A549 (cell line): ENCODE measurements around the gene COQ5. TPM values are rescaled to one million over a fixed set of nuclear protein-coding genes. Genes with fewer than 3 reads are reported as not detected.

Experiments
- ATAC-seq, 2 experiments: fragments of 200-7000 bp in 1 of 2; fragments of >200 bp in 1 of 2; cut with Nextera tagmentation in 1 of 2; cut with Tn5 transposase in 1 of 2; 3 replicates each; pipeline versions ENCODE4 v1.8.0 to v1.9.1; 2018 to 2020; ENCODE audit warnings: mild to moderate bottlenecking in 1 of 2, moderate library complexity in 1 of 2
- CTCF ChIA-PET: fragments of 300-600 bp; sonication (Branson Sonifier 250); formaldehyde crosslinking; extraction: SDS; loops from one replicate; lab custom pipeline; 2021; ENCODE audit warnings: antibody characterized with exemption, inconsistent platforms; lab: Yijun Ruan, JAX
- POLR2A ChIA-PET: fragments of 350-600 bp; formaldehyde crosslinking; extraction: SDS; loops from one replicate; lab custom pipeline; 2021; ENCODE audit warnings: antibody characterized with exemption, inconsistent platforms; lab: Yijun Ruan, JAX
- DNase-seq, 2 experiments: peaks; one replicate each; pipeline versions ENCODE4 v3.0.0 to v3.0.0-alpha.2; 2011 to 2016; ENCODE audit warnings: low read depth in 1 of 2, low spot score in 1 of 2
- FAIRE-seq: peaks from 2 replicates; lab custom pipeline; 2011; peaks lifted over from hg19 to GRCh38; lab: Jason Lieb, UNC
- H3K27ac ChIP-seq, 2 experiments: fragments of >200 bp; sonication (Bioruptor Twin); formaldehyde crosslinking; 3 replicates each; pipeline ENCODE4 v1.5.1; 2016 to 2017
- H3K4me1 ChIP-seq: fragments of >200 bp; sonication (Bioruptor Twin); formaldehyde crosslinking; 3 replicates; pipeline ENCODE4 v1.6.1; 2016
- H3K4me2 ChIP-seq: fragments of >200 bp; sonication (Bioruptor Twin); formaldehyde crosslinking; 3 replicates; pipeline ENCODE4 v1.6.1; 2016
- H3K4me3 ChIP-seq: fragments of >200 bp; sonication (Bioruptor Twin); formaldehyde crosslinking; 3 replicates; pipeline ENCODE4 v1.5.1; 2016
- H3K9me3 ChIP-seq: fragments of >200 bp; sonication (Bioruptor Twin); formaldehyde crosslinking; 3 replicates; pipeline ENCODE4 v1.6.1; 2016
- CEBPB ChIP-seq, 2 experiments: fragments of >200 bp in 1 of 2; sonication (Bioruptor Twin) in 1 of 2; formaldehyde crosslinking in 1 of 2; IDR thresholded peaks; 2 replicates each; pipeline ENCODE4 v1.6.1; 2012 to 2016
- CHD2 ChIP-seq: fragments of 150-350 bp; IDR thresholded peaks from 2 replicates; pipeline ENCODE4 v1.6.1; 2014; ENCODE audit warnings: low read length; ENCODE audit not compliant: partially characterized antibody
- CHD4 ChIP-seq: fragments of 200-600 bp; sonication (generic); IDR thresholded peaks from 2 replicates; pipeline ENCODE4 v1.6.1; 2016; ENCODE audit warnings: antibody characterized with exemption, mild to moderate bottlenecking, borderline replicate concordance
- ELK1 ChIP-seq: fragments of 150-350 bp; IDR thresholded peaks from 2 replicates; pipeline ENCODE4 v1.6.1; 2014; ENCODE audit warnings: low read depth, mild to moderate bottlenecking, low read length
- EP300 ChIP-seq, 2 experiments: fragments of >200 bp; sonication (Bioruptor Twin); formaldehyde crosslinking; IDR thresholded peaks; 2 replicates in 1 of 2; 3 replicates in 1 of 2; pipeline ENCODE4 v1.6.1; 2016 to 2017
- ESRRA ChIP-seq: fragments of 150-350 bp; IDR thresholded peaks from 2 replicates; pipeline ENCODE4 v1.6.1; 2014; ENCODE audit warnings: mild to moderate bottlenecking, low read length, borderline replicate concordance
- FOXS1 ChIP-seq: fragments of 250-450 bp; sonication (Bioruptor Pico); IDR thresholded peaks from 2 replicates; pipeline ENCODE4 v1.5.0; 2020; ENCODE audit warnings: mild to moderate bottlenecking, moderate library complexity
- HEYL ChIP-seq: fragments of 250-450 bp; sonication (Bioruptor Pico); IDR thresholded peaks from 2 replicates; pipeline ENCODE4 v1.8.0; 2021; ENCODE audit warnings: mild to moderate bottlenecking, moderate library complexity
- HMGXB4 ChIP-seq: fragments of 250-450 bp; sonication (Bioruptor Pico); IDR thresholded peaks from 2 replicates; pipeline ENCODE4 v1.5.0; 2021; ENCODE audit warnings: mild to moderate bottlenecking, moderate library complexity, borderline replicate concordance
- HOXA7 ChIP-seq: fragments of 250-450 bp; sonication (Bioruptor Pico); IDR thresholded peaks from 2 replicates; pipeline ENCODE4 v1.5.0; 2020; ENCODE audit warnings: mild to moderate bottlenecking, moderate library complexity
- HOXB13 ChIP-seq: fragments of 250-450 bp; sonication (Bioruptor Pico); IDR thresholded peaks from 2 replicates; pipeline ENCODE4 v1.5.0; 2020; ENCODE audit warnings: low read depth, mild to moderate bottlenecking, moderate library complexity
- HOXB5 ChIP-seq: fragments of 250-450 bp; sonication (Bioruptor Pico); IDR thresholded peaks from 2 replicates; pipeline ENCODE4 v1.5.0; 2020; ENCODE audit warnings: mild to moderate bottlenecking, moderate library complexity
- POLR2A ChIP-seq: IDR thresholded peaks from 2 replicates; pipeline ENCODE4 v1.6.1; 2012; ENCODE audit warnings: mild to moderate bottlenecking, low read length
- RAD21 ChIP-seq, 2 experiments: fragments of >200 bp in 1 of 2; sonication (Bioruptor Twin) in 1 of 2; formaldehyde crosslinking in 1 of 2; IDR thresholded peaks in 1 of 2; conservative IDR thresholded peaks in 1 of 2; 2 replicates in 1 of 2; 3 replicates in 1 of 2; pipeline ENCODE4 v1.6.1; 2012 to 2018; ENCODE audit warnings: inconsistent platforms in 1 of 2
- REST ChIP-seq: fragments of 200-600 bp; sonication (generic); IDR thresholded peaks from 2 replicates; pipeline ENCODE4 v1.6.1; 2016; ENCODE audit warnings: antibody characterized with exemption, mild to moderate bottlenecking, moderate library complexity
- RFX5 ChIP-seq: fragments of 450-650 bp; IDR thresholded peaks from 2 replicates; pipeline ENCODE4 v1.7.1; 2014; ENCODE audit warnings: antibody characterized with exemption, mild to moderate bottlenecking, moderate library complexity
- SMC3 ChIP-seq: fragments of >200 bp; sonication (Bioruptor Twin); formaldehyde crosslinking; IDR thresholded peaks from 3 replicates; pipeline ENCODE4 v1.6.1; 2018; ENCODE audit warnings: inconsistent platforms
- SREBF2 ChIP-seq: fragments of 450-650 bp; IDR thresholded peaks from 2 replicates; pipeline ENCODE4 v1.6.1; 2014; ENCODE audit warnings: mild to moderate bottlenecking, moderate library complexity
- TFCP2L1 ChIP-seq: fragments of 250-450 bp; sonication (Bioruptor Pico); IDR thresholded peaks from 2 replicates; pipeline ENCODE4 v1.5.0; 2021; ENCODE audit warnings: mild to moderate bottlenecking
- USF2 ChIP-seq: fragments of 450-650 bp; IDR thresholded peaks from 2 replicates; pipeline ENCODE4 v1.6.1; 2014; ENCODE audit warnings: antibody characterized with exemption
- ZC3H11A ChIP-seq: fragments of 450-650 bp; IDR thresholded peaks from 2 replicates; pipeline ENCODE4 v1.6.1; 2014; ENCODE audit warnings: antibody characterized with exemption, mild to moderate bottlenecking
- ZNF302 ChIP-seq: fragments of 250-450 bp; sonication (Bioruptor Pico); IDR thresholded peaks from 2 replicates; pipeline ENCODE4 v1.9.0; 2021; ENCODE audit warnings: inconsistent platforms, mild to moderate bottlenecking, moderate library complexity
- ZSCAN20 ChIP-seq: fragments of 250-450 bp; sonication (Bioruptor Pico); IDR thresholded peaks from 2 replicates; pipeline ENCODE4 v1.8.0; 2022; ENCODE audit warnings: mild to moderate bottlenecking, moderate library complexity
- WGBS: methylation state at CpG from one replicate; pipeline ENCODE4 v1.1.6; 2017; ENCODE audit errors: missing lambda C conversion rate; 5-methylcytosine and 5-hydroxymethylcytosine counted together
- polyA plus RNA-seq, 4 experiments: library from polyadenylated mRNA; depleted of rRNA in 3 of 4; stranded (reverse); fragments of >200 nt; fragmentation: RNase III in 1 of 4; extraction: RNeasy Plus Mini Kit Qiagen cat#74134 plus additional on column Dnase treatment in 1 of 4; gene quantifications; 2 replicates in 3 of 4; 3 replicates in 1 of 4; pipeline ENCODE4 v1.2.3, GENCODE V29; 2011 to 2017
- TF ChIP-seq, protein P1 (sequence below): fragments of >200 bp; sonication (Bioruptor Twin); formaldehyde crosslinking; IDR thresholded peaks from 3 replicates; pipeline ENCODE4 v1.6.1; 2016

Gene COQ5
- polyA plus RNA-seq, 2 of the 4 experiments (the other 2 are of a cell fraction) = 49.6 to 100.0 TPM

GRCh38 chr12:120537856-120538220, 8.9 kb upstream of the COQ5 start:
- FAIRE-seq (no peak), ATAC-seq (no peak), DNase-seq (no peak)
- TF ChIP-seq RFX5 (no peak), SMC3 (no peak), USF2 (no peak), CHD4 (no peak), HOXB5 (CRISPR knock-in tag) (no peak), ZC3H11A (no peak), ZSCAN20 (CRISPR knock-in tag) (no peak), HMGXB4 (CRISPR knock-in tag) (no peak), CEBPB (IDR thresholded peaks at IDR 0.05) (no peak), POLR2A (no peak), HOXA7 (CRISPR knock-in tag) (no peak), SREBF2 (no peak), ELK1 (no peak), HOXB13 (CRISPR knock-in tag) (no peak), RAD21 (conservative IDR thresholded peaks at IDR 0.05 in 1 of 2, IDR thresholded peaks at IDR 0.05 in 1 of 2) (no peak), HEYL (CRISPR knock-in tag) (no peak), ZNF302 (CRISPR knock-in tag) (no peak)
- TF ChIP-seq, protein P1, sequence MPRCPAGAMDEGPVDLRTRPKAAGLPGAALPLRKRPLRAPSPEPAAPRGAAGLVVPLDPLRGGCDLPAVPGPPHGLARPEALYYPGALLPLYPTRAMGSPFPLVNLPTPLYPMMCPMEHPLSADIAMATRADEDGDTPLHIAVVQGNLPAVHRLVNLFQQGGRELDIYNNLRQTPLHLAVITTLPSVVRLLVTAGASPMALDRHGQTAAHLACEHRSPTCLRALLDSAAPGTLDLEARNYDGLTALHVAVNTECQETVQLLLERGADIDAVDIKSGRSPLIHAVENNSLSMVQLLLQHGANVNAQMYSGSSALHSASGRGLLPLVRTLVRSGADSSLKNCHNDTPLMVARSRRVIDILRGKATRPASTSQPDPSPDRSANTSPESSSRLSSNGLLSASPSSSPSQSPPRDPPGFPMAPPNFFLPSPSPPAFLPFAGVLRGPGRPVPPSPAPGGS = no peak
- Histone ChIP-seq H3K4me3 (no peak overlapping the region), H3K4me1 (peaks cover 42% of the 10 kb centered on the region), H3K4me2 (peak overlapping the region; percentile 98), H3K27ac (no peak overlapping the region), H3K9me3 (no peaks in the 10 kb centered on the region)
- POLR2A ChIA-PET = interaction anchor here (1.0 to 1.2 kb wide), 2 partner anchors 9 to 44 kb away, joined by 3 read pairs; partner anchors contain the start of genes COQ5 and POP5
- CTCF ChIA-PET = interaction anchor here (0.6 to 1.3 kb wide), 5 partner anchors 8 to 68 kb away, joined by 3 to 5 read pairs (median 4); partner anchors contain the start of gene SRSF9
- WGBS = 85% methylated on average over 4 of the region's 4 CpGs

DNA sequence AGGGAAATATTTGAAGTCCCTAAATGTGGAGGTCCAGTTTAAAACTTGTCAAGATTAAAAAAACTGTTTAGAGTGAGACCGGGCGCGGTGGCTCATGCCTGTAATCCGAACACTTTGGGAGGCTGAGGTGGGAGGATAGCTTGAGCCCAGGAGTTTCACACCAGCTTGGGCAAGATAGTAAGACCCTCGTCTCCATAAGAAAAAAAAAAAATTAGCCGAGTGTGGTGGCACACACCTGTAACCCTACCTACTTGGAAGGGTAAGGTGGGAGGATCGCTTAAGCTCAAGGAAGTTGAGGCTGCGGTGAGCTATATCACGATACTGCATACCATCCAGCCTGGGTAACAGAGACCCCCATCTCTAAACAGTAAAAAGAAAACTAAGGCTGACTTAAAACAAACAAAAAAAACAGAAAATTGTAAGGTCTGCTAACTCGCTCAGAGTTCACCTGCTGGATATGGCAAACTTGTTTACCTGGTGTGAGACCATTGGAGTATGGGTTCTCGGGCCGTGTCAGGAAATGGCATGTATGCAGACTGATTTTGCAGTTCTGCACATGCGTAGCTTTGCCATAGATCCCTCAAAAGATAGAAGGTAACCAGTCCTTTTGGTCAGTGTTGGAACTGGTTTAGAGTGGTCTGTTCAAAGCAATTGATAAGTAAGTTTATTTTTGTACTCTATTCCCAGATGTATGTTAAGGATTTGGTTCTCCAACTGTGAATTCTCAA, 7.3 kb upstream of the COQ5 start:
- WGBS = 86% methylated on average over 13 of the region's 13 CpGs
- peaks cover 42% of the 10 kb centered on the region for H3K4me1 ChIP-seq
- FAIRE-seq = no peak
- POLR2A ChIA-PET = no interaction called here
- ATAC-seq = no peak
- CTCF ChIA-PET = interaction anchor here (0.7 kb wide), 1 partner anchor 67 kb away, joined by 3 read pairs; no protein-coding TSS in a partner anchor
- DNase-seq = no peak
- peak overlapping the region in 1 of 2 experiments; percentile 1; a peak in 1 of 6 replicates for H3K27ac ChIP-seq
- H3K9me3 ChIP-seq = no peaks in the 10 kb centered on the region
- no peak for TF ChIP-seq HOXB5 (CRISPR knock-in tag)
- no peak for TF ChIP-seq ESRRA
- no peak for TF ChIP-seq CHD4
- no peak for TF ChIP-seq TFCP2L1 (CRISPR knock-in tag)
- TF ChIP-seq SREBF2 = no peak
- TF ChIP-seq FOXS1 (CRISPR knock-in tag) = no peak
- TF ChIP-seq CHD2 = no peak
- TF ChIP-seq REST = no peak
- TF ChIP-seq EP300 (IDR thresholded peaks at IDR 0.05) = no peak
- H3K4me3 ChIP-seq = peak overlapping the region; percentile 59
- H3K4me2 ChIP-seq = peak overlapping the region; percentile 98
